Panc1 (cell line): ENCODE data around the gene CUTA.

Experiments used
- CTCF ChIP-seq: fragments of 450-650 bp; IDR thresholded peaks from 2 replicates; pipeline ENCODE4 v1.5.1; 2017; ENCODE audit warnings: mild to moderate bottlenecking
- REST ChIP-seq, 2 experiments: IDR thresholded peaks; 2 replicates each; pipeline ENCODE4 v1.6.1; 2011 to 2012; ENCODE audit warnings: low read depth in 2 of 2, control low read depth in 1 of 2, low read length in 1 of 2, mild to moderate bottlenecking in 1 of 2, moderate library complexity in 1 of 2; ENCODE audit not compliant: insufficient read depth in 1 of 2

GRCh38 chr6:33455051-33455450 lies 37.1 kb upstream of the CUTA start:
- TF ChIP-seq REST (IDR thresholded peaks at IDR 0.05; ENCODE audit: insufficient read depth in 1 of 2, low read depth in 2 of 2, low read length in 1 of 2), result no peak
- TF ChIP-seq CTCF, result no peak
